NB4 (cell line): Measurements from ENCODE around the gene TRMT5.

ENCODE experiments used
- CTCF ChIP-seq: IDR thresholded peaks from one replicate; pipeline ENCODE4 v1.5.1; 2012; ENCODE audit warnings: low read depth, low read length
- MYC ChIP-seq: IDR thresholded peaks from 2 replicates; pipeline ENCODE4 v1.6.1; 2011; ENCODE audit warnings: low read depth, low read length
- POLR2A ChIP-seq: IDR thresholded peaks from 2 replicates; pipeline ENCODE4 v1.6.1; 2011; ENCODE audit warnings: mild to moderate bottlenecking; ENCODE audit not compliant: insufficient read length; ENCODE audit errors: extremely low read depth

- TF ChIP-seq CTCF (no peak), POLR2A (no peak), MYC (no peak)
These were observed 5.6 kb upstream of the TRMT5 start for GRCh38 chr14:60986500-60986899.
